ENCODE results near the gene SPEG.

Gene SPEG

DNA sequence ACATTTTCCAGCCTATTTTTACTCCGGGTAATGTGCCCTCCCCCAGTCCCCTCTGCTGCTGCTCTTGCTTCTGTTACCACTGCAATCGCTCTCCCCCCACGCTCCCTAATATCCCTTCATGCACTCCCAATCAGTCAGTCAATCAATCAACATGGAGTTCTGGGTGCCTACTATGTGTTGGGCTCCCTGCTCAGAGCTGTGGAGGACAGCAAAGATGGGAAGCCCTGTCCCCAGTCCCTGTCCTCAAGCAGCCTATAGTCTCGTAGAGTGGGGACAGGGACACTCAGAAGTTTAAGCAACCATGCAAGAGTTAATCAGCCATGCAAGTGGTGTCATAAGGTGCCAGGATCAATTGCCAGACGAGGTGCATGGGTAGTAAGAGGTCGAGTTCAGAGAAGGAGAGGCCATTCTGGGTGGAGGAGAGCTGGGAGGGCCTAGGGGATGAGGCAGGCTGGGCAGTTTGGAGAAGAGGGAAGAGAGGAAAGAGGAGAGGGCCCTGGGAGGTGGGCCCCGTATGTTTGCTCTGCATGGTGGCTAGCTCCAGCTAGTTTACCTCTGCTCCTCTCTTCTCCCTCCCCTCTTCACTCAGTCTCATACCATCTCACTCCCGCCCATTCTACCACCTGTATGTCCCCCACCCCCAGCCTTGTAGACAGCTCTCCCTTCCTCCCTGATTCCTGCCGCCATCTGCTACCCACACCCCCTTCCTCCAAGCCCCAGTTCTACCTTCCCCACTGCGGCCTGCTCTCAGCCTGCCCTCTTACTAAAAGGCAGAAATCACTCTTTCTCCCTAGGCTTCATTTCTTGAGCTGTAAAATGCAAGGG lies 83.5 kb downstream of the SPEG start:
- TF ChIP-seq, protein P1, sequence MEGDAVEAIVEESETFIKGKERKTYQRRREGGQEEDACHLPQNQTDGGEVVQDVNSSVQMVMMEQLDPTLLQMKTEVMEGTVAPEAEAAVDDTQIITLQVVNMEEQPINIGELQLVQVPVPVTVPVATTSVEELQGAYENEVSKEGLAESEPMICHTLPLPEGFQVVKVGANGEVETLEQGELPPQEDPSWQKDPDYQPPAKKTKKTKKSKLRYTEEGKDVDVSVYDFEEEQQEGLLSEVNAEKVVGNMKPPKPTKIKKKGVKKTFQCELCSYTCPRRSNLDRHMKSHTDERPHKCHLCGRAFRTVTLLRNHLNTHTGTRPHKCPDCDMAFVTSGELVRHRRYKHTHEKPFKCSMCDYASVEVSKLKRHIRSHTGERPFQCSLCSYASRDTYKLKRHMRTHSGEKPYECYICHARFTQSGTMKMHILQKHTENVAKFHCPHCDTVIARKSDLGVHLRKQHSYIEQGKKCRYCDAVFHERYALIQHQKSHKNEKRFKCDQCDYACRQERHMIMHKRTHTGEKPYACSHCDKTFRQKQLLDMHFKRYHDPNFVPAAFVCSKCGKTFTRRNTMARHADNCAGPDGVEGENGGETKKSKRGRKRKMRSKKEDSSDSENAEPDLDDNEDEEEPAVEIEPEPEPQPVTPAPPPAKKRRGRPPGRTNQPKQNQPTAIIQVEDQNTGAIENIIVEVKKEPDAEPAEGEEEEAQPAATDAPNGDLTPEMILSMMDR (conservative IDR thresholded peaks at IDR 0.05): no peak
- H3K27ac ChIP-seq: no peak overlapping the region

GRCh38 chr2:219519526-219519916 lies 84.9 kb downstream of the SPEG start:
- TF ChIP-seq, protein P1 (conservative IDR thresholded peaks at IDR 0.05): no peak
- no peak overlapping the region for H3K27ac ChIP-seq

GRCh38 chr2:219520079-219520478 lies 85.4 kb downstream of the SPEG start:
- TF ChIP-seq, protein P1 (conservative IDR thresholded peaks at IDR 0.05): no peak
- no peak overlapping the region for H3K27ac ChIP-seq

GRCh38 chr2:219521066-219521880 lies 86.6 kb downstream of the SPEG start:
- TF ChIP-seq, protein P1 (conservative IDR thresholded peaks at IDR 0.05): peak; percentile 88
- H3K27ac ChIP-seq: no peak overlapping the region

DNA sequence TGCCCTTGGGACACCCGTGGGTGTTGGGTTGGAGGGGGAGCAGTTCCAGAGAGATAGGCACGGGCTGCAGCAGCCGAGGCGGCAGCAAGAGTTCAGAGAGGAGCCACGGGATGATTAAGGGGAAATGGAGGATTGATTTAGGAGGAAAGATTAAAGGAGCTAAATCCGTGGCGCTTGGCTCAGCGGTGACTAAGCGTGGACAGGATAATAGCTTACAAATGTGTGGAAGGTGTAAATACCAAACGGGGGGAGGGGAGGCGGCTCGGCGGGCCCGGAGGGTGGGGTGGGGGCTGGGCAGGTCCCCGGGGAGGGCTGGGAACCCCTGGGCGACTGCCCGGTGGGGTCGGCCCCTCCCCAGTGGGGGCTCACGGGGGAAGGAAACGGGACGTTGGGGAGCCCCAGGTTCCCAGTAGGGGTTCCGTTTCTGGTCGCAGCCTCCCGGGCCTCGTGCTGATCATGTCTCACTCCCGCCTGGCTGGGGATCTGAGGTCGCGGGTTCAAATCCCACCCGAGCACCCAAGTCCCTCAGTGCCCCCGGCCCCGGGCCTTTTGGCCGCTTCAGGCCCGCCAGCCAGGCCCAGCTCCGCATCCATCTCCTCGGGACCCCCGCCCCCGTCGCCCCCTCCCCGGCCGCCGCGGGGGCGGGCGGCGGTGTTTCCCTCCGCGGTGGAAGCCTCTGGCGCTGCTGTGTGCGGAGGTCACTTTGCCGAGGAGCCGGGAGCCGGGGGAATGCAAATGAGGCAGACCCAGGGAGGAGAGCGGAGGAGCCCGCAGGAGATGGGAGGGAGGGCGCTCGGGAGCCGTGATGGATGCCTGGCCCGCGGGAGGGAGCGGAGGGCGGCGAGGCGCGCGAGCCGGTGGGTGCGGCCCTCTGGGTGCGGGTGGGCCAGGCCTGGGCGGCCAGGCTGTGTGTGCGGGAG lies 87.7 kb downstream of the SPEG start:
- TF ChIP-seq, protein P1 (conservative IDR thresholded peaks at IDR 0.05): no peak
- no peak overlapping the region for H3K27ac ChIP-seq

DNA sequence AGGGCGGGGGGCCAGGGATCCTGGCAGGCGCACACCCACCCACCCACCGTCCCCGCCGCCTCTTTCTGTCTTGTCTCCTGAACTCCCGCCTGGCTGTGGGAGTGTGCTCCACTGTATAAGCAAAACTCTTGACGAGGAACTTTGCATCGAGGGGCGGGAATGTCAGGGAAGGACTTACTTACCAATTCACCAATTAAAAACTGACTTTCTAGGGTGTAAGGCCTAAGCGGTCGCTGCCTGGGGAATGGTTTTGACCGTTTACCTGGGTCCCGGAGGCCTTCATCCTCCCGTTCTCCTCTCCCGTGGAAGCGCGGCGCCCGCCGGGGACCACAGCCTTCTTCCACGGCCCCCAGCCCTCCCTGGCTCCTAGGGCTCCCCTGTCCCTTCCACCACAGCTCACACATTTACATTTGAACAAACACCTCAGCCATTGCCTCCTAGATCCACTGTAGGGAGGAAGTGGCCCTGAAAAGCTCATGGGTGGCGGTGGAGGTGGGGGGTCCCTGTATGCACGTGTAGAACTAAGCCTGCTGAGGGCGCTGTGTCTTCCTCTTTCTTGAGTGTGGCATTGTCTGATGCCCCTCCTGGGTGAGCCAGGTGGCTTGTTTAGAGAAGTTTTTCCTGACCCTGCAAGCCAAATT lies 88.5 kb downstream of the SPEG start:
- TF ChIP-seq, protein P1 (conservative IDR thresholded peaks at IDR 0.05): no peak
- H3K27ac ChIP-seq: no peak overlapping the region

Measured in VCaP (cell line).